Hepatic stellate cell (primary cell): Measurements from ENCODE around the gene FAM78B.

Experiments
- DNase-seq: peaks from one replicate; pipeline ENCODE4 v3.0.0; 2011; ENCODE audit warnings: low spot score

Gene FAM78B

DNA sequence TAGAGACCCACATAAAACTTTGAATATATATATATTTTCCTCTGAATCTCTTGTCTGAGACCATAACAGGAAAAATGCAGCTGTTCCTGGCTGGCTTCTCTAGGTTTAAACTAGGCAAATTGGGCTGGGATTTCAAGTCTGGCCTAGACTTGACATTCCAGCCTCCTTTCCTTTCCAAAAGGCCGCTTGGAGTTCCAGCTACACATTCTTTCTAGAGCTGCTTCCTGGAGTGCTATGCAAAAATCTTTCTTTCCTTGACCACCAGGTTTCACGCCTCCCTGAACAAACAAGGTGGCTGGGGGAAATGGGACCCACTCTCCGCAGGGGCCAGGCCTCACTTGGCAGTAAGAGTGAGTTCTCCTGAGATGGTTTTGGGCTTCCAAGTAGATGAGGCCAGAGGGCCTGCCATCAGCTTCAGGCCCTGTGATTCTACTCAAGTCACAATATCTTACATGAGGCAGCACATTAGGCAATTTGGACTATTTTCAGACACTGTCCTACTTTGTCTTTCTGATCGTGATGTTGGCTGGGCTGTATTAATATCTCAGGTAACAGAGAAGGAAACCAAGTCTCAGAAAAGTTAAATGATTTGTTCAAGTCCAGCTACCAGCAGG, 102.4 kb downstream of the FAM78B start:
- DNase-seq, result no peak

DNA sequence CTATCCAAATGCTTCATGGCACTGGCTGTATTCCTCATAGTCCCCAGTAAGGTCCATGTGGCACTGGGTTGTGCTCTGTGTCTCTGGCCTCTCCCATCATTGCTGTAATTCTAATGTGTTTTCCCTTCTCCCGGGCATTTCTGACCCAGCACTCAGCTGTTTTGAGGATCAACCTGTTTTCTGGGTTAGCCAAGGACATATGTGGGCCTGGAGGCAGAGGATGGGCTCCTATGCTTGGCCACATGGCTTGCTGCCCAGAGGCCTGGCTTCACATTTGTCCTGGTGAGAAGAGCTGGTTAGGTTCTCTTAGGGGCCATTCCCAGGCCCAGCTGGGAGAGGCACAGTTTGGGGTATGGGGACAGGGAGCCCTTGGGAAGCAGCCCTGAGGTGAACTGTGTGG, 103.1 kb downstream of the FAM78B start:
- no peak for DNase-seq

DNA sequence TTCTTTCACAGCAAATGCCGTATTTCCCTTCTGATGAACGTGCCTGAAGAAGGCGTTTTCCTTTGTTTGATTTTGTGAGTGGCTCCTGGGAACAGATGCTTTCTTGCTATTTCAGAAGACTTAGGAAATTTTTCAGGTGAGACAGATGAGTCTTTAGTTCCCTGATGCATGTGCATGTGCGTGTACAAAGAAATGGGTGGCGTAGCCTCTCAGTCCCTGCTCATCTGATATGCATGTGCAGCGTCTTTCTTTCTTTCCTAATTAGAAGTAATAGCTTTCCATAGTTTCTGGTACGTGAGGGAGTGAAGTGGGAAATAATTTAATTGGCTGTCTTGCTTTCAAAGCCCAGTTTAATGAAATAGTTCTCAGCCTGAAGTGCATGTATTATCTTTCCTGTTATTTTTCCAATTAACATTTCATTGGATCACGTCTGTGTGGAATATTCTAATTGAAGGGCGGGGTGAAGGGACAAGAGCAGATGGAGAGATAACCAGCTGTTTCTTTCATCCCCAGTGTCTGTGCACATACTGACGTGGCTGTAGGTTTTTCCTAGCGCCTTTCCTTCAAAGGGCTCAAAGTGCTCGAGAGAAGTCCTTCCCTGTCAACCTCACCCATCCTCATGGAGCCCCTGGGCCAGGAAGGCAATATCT, 104.3 kb downstream of the FAM78B start:
- DNase-seq, result no peak

DNA sequence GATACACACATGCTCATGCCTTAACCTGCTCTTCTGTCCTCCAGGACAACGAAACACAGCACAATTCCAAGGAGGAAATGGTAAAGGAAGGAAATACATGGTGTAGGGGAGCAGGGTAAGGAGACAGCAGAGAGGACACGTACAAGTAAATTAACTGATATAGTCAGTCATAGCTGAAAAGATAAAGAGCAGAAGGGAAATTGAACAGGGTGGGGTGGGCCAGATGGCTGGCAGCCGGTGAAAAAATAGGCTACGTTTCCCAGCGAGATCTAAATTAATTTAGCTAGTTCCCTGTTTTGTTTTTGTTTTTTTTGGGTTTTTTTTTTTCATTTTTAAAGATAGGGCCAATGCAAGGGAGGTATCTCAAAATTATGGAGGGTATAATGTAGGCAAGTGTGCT, 109.2 kb downstream of the FAM78B start:
- DNase-seq, result no peak

DNA sequence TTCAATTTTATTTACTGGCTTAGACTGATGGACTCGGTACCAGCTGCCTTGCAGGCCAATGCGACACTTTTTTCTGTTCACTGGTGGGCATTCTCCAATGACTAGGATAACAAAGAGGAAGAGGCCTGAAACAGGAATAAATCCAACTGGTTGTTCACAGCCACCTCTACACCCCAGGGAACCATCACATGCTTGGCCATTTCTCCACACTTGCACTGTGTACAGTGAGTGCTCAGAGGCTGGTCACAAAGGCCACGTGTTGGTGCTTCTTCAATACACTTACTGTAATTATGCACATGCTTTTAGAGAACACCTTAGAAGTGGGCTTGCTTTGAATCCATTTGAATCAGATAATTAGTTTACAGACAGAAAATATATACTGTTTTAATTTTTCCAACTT, 113.4 kb downstream of the FAM78B start:
- DNase-seq, result no peak

DNA sequence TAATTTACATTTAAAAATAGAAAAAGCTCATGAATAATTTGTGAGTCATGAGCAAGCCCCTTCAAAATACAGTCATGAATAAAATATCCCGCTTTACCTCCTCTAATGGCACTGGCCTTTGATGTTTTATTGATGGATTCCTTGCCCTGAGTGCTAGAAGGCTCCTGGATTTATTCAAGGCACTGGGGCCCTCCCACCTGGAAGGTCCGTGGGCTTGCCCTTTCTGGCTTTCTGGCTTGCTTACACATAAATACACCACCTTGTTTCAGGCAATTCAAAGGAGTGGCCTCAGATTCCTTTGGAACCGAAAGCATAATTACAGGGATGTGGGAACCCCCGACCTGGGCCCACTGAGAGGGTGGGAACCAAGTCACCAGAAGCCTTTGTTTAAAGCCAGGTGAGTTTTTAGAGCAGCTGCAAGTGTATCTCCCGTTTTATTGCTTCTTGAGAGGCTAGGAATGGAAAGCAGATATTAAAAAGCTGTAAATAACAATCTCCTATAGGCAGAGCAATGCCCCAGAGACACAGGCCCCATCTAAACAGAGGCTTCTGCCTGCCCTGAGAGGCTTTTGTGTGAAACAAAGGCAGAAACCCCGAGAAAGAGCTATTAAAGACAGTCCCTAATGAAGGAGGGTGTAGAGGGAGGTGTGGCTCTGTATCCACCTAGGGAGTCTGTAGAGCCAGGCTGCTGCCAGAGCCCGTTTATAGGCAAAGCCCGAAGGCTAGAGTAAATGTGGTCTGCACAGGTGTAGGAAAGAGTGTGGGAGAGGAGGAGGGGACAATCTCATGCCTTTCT, 126.4 kb downstream of the FAM78B start:
- DNase-seq, result no peak

DNA sequence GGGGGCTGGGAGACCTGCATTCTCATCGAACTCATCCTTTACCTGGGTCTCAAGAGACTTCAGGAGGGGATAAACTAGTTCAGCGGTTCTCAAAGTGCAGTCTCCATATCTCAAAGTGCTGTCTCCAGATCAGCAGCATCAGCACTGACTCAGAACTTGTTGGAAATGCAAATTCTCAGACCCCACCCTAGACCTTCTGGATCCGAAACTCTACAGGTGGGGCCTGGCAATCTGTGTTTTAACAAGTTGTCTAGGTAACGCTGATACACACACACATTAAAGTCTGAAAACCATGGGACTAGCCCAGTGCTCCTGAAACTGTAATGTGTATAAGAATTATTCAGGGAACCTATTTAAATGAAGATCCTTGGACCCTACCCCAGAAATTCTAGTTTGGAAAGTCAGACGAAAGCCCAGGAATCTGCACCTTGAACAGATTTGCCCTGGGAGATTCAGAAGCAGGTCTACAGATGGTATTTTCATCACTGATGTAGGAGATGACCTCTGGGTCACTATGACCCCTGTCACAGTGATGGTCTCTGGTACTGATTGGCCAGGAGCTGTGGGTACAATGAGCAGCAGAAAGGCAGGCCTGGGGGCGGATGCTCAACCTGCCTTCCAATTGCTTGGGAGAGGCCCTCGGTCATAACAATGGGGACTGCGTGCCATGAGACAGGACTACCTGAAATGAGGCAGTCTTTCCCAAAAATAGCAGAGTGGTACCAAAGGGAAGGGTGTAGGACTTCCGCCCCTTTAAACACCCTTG, 127.2 kb downstream of the FAM78B start:
- no peak for DNase-seq

DNA sequence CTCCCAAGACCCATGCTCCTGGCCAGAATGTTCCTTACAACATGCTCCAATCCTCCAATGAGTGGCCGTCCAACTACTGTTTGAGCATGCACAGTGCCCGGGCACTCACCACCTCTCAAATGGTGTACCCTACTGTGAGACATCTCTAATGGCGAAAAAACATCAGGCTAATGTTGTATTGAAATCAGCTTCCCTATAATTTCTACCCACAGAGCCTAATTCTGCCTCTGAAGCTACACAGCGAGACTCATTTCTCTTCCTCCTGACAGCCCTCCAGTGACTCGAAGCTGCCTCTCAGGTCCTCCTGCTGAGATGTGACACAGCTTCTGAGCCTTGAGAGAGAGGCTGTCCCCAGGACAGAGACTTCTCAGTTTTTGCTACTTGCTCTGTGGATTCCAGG, 130.7 kb downstream of the FAM78B start:
- no peak for DNase-seq

DNA sequence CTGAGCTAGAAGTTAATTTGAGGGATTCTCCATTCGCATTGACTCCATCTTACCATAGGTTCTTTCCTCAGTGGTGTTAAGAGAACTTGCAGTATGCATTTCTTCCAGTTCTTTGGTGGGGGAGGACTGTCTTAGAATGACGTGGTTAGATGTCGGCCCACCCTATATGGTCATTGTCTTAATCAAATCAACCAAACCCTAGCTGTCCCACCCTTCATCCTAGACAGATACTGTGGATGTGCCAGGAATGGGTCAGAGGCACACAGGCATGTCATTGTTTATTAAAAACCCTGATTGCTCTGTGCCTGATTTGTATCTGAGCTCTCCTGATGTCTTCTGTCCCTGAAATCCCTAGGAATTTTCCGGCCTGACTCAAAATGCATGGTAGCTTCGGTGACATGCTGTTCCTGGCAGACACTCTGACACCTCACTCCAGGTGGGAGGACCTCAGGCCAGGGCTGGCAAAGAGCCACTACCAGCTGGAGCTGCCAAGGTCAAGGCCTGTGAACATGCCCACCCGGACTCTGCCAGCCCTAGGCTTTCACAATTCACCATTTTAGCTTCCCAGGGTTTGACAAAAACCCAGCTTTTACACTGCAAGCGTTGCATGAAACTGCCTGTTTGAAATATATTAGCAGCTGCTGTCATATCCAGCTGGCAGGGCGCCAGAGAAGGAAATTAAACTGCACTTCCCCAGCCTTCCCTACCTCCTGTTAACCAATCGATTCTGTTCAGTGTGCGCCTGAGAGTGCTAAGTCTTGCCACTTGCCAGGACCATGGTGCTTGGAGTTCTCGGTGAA, 134.0 kb downstream of the FAM78B start:
- no peak for DNase-seq

DNA sequence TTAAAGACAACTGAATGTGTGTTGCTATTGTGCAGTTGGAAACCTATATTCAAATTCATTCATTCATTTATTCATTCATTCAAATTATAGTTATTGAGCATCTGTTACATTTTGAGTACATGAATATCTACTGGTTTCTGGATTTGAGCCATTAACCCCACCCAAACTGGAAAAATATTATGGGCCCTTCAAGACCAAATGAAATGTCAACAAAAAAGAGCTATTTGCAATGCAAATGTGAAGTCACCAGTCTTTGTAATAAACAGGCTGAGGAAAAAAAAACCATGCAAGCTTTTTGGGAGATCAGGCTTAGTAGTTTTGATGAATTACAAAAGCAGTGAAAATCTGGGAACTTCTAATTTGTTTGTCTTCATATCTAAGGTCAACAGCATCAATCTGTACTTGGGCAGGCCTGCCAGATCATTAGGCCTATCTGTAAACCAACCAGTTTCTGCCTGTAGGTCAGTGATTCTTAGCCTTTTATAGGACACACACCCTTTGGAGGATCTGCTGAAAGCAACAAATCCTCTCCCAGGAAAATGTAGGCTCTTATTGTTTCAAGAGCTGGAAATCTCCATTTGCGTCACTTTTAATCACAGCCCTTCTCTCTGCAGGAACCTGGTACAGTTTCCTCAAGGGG, 134.7 kb downstream of the FAM78B start:
- DNase-seq, result no peak

DNA sequence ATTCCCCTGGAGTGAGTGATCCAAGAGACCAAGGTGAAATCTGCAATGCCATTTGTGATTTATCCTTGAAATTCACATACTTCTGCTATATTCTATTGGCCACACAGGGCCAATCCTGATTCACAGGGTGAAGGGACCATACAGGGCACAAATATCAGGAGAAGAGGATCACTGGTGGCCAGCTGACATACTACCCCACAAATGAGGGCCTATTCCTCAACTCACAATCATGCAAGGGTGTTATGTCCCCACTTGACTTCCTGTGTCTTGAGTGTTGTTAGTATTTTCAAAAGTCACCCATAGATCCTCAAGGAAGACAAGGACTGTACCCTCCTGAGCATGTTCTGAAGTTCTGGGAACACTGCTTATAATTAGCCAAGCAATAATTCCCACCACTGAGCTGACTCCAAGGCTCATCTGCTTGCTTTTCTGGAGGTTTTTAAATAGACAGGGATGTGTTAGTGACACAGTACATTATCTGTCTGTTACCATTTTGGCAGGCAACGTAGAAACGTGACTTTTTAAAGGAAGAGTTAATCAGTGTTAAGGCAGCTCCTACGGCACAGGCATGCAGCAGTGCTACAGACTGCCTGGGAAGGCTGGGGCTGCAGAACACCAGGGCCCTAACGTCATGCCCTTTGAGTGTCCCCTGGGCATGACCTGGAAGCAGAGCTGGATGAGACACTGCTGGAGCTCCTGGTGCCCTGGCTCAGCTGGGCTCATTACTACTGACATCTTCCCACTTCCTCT, 137.4 kb downstream of the FAM78B start:
- DNase-seq, result no peak

DNA sequence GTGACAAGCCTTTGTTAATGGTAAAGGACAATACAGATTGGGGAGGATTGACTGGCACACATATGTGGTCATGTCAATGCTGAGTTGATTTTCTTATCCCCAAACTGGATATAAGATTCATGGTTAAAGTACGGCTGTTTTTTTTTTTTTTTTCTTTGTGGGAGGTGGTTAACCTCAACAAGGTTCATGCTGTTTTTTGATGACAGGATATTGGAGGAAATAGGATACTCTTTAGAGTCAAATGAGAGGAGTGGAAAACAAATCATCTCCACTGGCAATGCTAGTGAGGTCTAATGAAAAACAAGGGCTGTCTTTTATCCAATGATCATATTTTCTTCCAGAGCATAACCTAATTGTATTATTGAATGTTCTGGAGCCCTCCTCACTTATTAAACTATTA, 140.2 kb downstream of the FAM78B start:
- DNase-seq, result no peak

DNA sequence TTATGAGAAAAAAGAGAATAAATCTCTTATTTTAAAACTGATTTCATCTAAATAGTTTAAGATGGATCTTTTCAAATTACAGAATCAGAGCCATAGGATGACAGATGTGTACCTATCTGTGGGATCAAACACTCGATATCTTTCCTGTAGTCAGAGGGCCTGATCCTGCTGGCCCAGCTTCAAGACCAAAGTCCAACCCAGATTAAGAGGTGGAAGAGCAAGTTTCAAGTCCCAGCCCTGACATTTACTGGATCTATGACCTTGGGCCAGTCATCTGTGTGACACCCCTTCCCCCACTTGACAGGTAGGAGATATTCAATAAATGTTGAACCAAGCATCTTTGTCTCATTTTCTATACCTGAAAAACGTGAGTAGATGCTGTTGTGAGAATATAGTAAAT, 140.7 kb downstream of the FAM78B start:
- DNase-seq, result no peak

DNA sequence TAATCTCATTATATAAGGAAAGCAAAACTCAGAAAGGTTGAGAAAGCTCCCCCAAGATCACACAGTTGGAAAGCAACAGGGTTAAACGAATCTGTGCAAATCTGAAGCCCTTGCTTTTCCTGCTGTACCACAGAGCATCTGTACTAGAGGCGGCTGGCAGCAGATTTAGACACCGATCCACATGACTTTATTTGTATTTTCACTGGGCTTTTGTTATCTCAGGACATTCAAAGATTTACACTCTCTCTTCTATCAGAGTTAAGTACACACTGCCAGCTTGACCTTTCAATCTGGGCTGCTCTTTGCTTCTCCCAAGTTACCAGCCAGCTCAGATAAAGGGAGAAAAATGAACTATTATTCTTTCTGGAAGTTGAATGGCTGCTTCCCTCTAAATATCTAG, 146.6 kb downstream of the FAM78B start:
- no peak for DNase-seq
